ENCODE results near the gene INAFM2. TPM values are rescaled to one million over a fixed set of nuclear protein-coding genes. Genes with fewer than 3 reads are reported as not detected.

The INAFM2 gene
- total and polyA plus RNA-seq, 10 of the 15 experiments (the other 5 are each of a cell fraction or from before 2014, with no cell fraction given), result 0.75 to 8.1 (median 3.9) TPM

DNA sequence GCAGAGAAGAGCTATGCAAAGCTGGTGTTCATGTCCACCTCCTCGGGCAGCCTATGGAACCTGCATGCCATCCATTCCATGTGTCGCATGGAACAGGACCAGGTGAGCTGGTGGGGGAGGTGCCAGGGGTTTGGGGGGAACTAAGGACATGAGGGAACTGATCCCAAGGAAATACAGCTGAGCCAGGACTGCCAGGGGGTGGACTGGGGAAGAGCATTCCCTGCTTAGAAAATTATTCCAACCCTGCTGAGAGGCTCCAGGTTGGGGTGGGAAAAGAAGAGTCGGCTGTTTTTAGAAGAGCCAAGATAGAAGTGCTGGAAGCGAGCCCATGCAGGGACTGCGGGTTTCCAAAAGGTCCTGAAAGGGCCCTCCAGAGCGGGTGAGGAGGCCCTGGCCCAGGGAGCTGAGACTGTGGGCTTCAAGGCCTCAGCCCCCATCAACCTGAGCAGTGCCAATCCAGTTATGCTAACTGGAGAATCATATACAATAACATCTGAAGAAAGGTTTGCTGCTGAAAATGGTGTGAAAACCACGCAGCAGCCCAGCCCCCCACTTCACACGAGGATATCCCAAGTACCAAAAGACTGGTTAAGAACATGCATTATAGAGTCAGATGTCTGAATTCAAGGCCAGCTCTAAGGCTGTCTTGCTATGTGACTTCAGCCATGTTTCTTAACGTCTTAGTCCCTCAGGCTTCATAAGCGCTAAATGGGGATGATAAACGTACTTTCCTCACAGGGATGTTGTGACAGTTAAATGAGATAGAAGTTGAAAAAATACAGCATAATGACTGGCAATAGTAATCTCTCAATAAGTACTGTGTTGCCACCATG lies 42.3 kb downstream of the INAFM2 start:
- FAIRE-seq (no peak), ATAC-seq (no peak), DNase-seq (ENCODE audit: low read depth, low spot score) (no peak)
- H2AFZ ChIP-seq (ENCODE audit: control insufficient read depth, low read depth, low read length), result no peak overlapping the region
- intact Hi-C loops (cut with micrococcal nuclease; ENCODE audit: unreplicated experiment), result no loop called here
- H3K4me3 ChIP-seq, result no peak overlapping the region
- H3K4me1 ChIP-seq (ENCODE audit: control insufficient read depth, insufficient read depth, low read length), result peaks cover 8% of the 10 kb centered on the region
- 43% methylated on average over 11 of the region's 11 CpGs for WGBS (ENCODE audit: insufficient coverage, insufficient replicate concordance, low lambda C conversion rate, missing lambda C conversion rate)
- no peak overlapping the region for H3K9ac ChIP-seq (ENCODE audit: control insufficient read depth, insufficient read depth, low read length)
- in situ Hi-C loops (cut with MboI), result no loop called here
- H3K79me2 ChIP-seq (ENCODE audit: control insufficient read depth, insufficient read depth, low read length), result no peaks in the 10 kb centered on the region
- no TSS peak for BruUV-seq (replicated peaks)
- no peak overlapping the region for H3K4me2 ChIP-seq (ENCODE audit: control insufficient read depth, insufficient read depth)
- no peaks in the 10 kb centered on the region for H3K36me3 ChIP-seq (ENCODE audit: control insufficient read depth in 2 of 2, insufficient read depth in 2 of 2, low read length in 1 of 2)
- ChIA-PET RAD21 (ENCODE audit: unreplicated experiment) (interaction anchor here (1.2 to 1.4 kb wide), 2 partner anchors 21 to 42 kb away, joined by 3 to 4 read pairs; no protein-coding TSS in a partner anchor), CTCF (interaction anchor here (0.7 to 7.5 kb wide), 11 partner anchors 12 to 141 kb away, joined by 3 to 58 read pairs (median 4); partner anchors contain the start of genes CCDC9B and IVD), POLR2A (interaction anchor here (0.5 kb wide), 1 partner anchor 60 kb away, joined by 3 read pairs; no protein-coding TSS in a partner anchor), SMC1A (ENCODE audit: uncharacterized antibody, unreplicated experiment) (interaction anchor here (0.8 to 1.3 kb wide), 3 partner anchors 10 to 24 kb away, joined by 3 to 5 read pairs (median 4); partner anchors contain the start of gene KNSTRN)
- no peak for TF ChIP-seq EP300 (IDR thresholded peaks at IDR 0.05; ENCODE audit: borderline replicate concordance in 1 of 2, control insufficient read depth in 1 of 2, low read depth in 2 of 2, low read length in 2 of 2)
- no peak for TF ChIP-seq IRF4 (IDR thresholded peaks at IDR 0.05; ENCODE audit: low read depth, low read length)
- no peak for TF ChIP-seq HSF1 (IDR thresholded peaks at IDR 0.05; ENCODE audit: low read depth, low read length)
- TF ChIP-seq ZZZ3 (IDR thresholded peaks at IDR 0.05; ENCODE audit: control insufficient read depth, insufficient read length, low read depth), result no peak
- no peak for TF ChIP-seq E2F8 (IDR thresholded peaks at IDR 0.05; ENCODE audit: low read depth, partially characterized antibody)
- no peak for TF ChIP-seq SREBF1 (IDR thresholded peaks at IDR 0.05; ENCODE audit: low read length)
- H3K9me3 ChIP-seq (replicated peaks; ENCODE audit: control insufficient read depth, insufficient read depth, low read length), result no peaks in the 10 kb centered on the region
- H3K27ac ChIP-seq (ENCODE audit: control insufficient read depth, insufficient read depth), result no peak overlapping the region
- peaks cover 0 to 2% of the 10 kb centered on the region in 2 experiments; a peak in 3 of 4 replicates for H3K27me3 ChIP-seq (replicated peaks in 1 of 2; ENCODE audit: control insufficient read depth in 2 of 2, insufficient read depth in 2 of 2, low read length in 1 of 2)
- H4K20me1 ChIP-seq (ENCODE audit: control insufficient read depth, insufficient read depth), result no peaks in the 10 kb centered on the region
